Activated CD8-positive, alpha-beta memory T cell treated with anti-CD3 and anti-CD28 coated beads, Interleukin-2, amount 50 U/mL, for 1 hour (primary cell): ENCODE data around the gene ELFN2.
"Not testable (repeated sequence)": the region's sequence is repeated elsewhere in the genome, so short reads cannot be mapped to it uniquely, and the experiment has no call there.

ENCODE experiments used
- DNase-seq: peaks from one replicate; pipeline ENCODE4 v3.0.0-alpha.2; 2020; ENCODE audit errors: extremely low read depth

The ELFN2 gene

GRCh38 chr22:37335806-37336199 lies 91.5 kb downstream of the ELFN2 start:
- DNase-seq: no peak

GRCh38 chr22:37334859-37335805 lies 92.1 kb downstream of the ELFN2 start:
- DNase-seq: no peak

- DNase-seq: no peak
Observed at GRCh38 chr22:37334461-37334858, 92.8 kb downstream of the ELFN2 start.

- DNase-seq: no peak
Observed at GRCh38 chr22:37333724-37334460, 93.4 kb downstream of the ELFN2 start.

- no peak for DNase-seq
Observed at GRCh38 chr22:37331856-37332536, 95.3 kb downstream of the ELFN2 start.

GRCh38 chr22:37331034-37331428 lies 96.2 kb downstream of the ELFN2 start:
- no peak for DNase-seq

- DNase-seq: no peak
Observed at GRCh38 chr22:37330200-37331033, 96.9 kb downstream of the ELFN2 start.

- no peak for DNase-seq
Observed at GRCh38 chr22:37329238-37330140, 97.8 kb downstream of the ELFN2 start.

GRCh38 chr22:37328538-37329237 lies 98.6 kb downstream of the ELFN2 start:
- not testable (repeated sequence) for DNase-seq

GRCh38 chr22:37328017-37328416 lies 99.3 kb downstream of the ELFN2 start:
- no peak for DNase-seq

GRCh38 chr22:37326726-37327125 lies 100.6 kb downstream of the ELFN2 start:
- DNase-seq: no peak

GRCh38 chr22:37325039-37325395 lies 102.3 kb downstream of the ELFN2 start:
- DNase-seq: no peak

- no peak for DNase-seq
Observed at GRCh38 chr22:37324340-37325038, 102.8 kb downstream of the ELFN2 start.

GRCh38 chr22:37320726-37321677 lies 106.3 kb downstream of the ELFN2 start:
- DNase-seq: no peak

GRCh38 chr22:37319469-37319868 lies 107.8 kb downstream of the ELFN2 start:
- DNase-seq: no peak

GRCh38 chr22:37318364-37319109 lies 108.7 kb downstream of the ELFN2 start:
- no peak for DNase-seq
